Measurements from ENCODE around the gene FAM53A.

- TF ChIP-seq POLR2A (IDR thresholded peaks at IDR 0.05; ENCODE audit: low read length), result peak; percentile 42
- no peak for TF ChIP-seq GATA1 (IDR thresholded peaks at IDR 0.05; ENCODE audit: low read depth, low read length)
These were observed 93.9 kb downstream of the FAM53A start for GRCh38 chr4:1590244-1590643.

Data from erythroblast (primary cell).